ENCODE measurements around the gene KDM4C. TPM values are rescaled to one million over a fixed set of nuclear protein-coding genes. Genes with fewer than 3 reads are reported as not detected.

Gene KDM4C
- total RNA-seq, 1 donor from 2014 or later = 12.7 TPM

- TF ChIP-seq, protein P1, sequence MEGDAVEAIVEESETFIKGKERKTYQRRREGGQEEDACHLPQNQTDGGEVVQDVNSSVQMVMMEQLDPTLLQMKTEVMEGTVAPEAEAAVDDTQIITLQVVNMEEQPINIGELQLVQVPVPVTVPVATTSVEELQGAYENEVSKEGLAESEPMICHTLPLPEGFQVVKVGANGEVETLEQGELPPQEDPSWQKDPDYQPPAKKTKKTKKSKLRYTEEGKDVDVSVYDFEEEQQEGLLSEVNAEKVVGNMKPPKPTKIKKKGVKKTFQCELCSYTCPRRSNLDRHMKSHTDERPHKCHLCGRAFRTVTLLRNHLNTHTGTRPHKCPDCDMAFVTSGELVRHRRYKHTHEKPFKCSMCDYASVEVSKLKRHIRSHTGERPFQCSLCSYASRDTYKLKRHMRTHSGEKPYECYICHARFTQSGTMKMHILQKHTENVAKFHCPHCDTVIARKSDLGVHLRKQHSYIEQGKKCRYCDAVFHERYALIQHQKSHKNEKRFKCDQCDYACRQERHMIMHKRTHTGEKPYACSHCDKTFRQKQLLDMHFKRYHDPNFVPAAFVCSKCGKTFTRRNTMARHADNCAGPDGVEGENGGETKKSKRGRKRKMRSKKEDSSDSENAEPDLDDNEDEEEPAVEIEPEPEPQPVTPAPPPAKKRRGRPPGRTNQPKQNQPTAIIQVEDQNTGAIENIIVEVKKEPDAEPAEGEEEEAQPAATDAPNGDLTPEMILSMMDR (IDR thresholded peaks at IDR 0.05) = no peak
- peaks cover 0 to 2% of the 10 kb centered on the region in 2 donors for H3K4me1 ChIP-seq
- no peaks in the 10 kb centered on the region for H3K9me3 ChIP-seq
- no peak overlapping the region for H3K27ac ChIP-seq
- H3K4me3 ChIP-seq = no peak overlapping the region
- DNase-seq (ENCODE audit: low spot score in 2 of 2) = no peak
- H3K36me3 ChIP-seq = no peaks in the 10 kb centered on the region
- intact Hi-C loops (cut with DNase I) = no loop called here
- no peaks in the 10 kb centered on the region for H3K27me3 ChIP-seq
Measured at GRCh38 chr9:6923086-6923485, 165.3 kb downstream of the KDM4C start.

GRCh38 chr9:6924149-6924548, 166.4 kb downstream of the KDM4C start:
- peaks cover 0 to 2% of the 10 kb centered on the region in 2 donors for H3K4me1 ChIP-seq
- no peaks in the 10 kb centered on the region for H3K27me3 ChIP-seq
- no peaks in the 10 kb centered on the region for H3K36me3 ChIP-seq
- TF ChIP-seq, protein P1 (IDR thresholded peaks at IDR 0.05) = no peak
- DNase-seq (ENCODE audit: low spot score in 2 of 2) = no peak
- H3K4me3 ChIP-seq = no peak overlapping the region
- no peak overlapping the region for H3K27ac ChIP-seq
- no peaks in the 10 kb centered on the region for H3K9me3 ChIP-seq
- intact Hi-C loops (cut with DNase I) = no loop called here

- H3K27me3 ChIP-seq = no peaks in the 10 kb centered on the region
- H3K9me3 ChIP-seq = no peaks in the 10 kb centered on the region
- intact Hi-C loops (cut with DNase I) = no loop called here
- H3K4me3 ChIP-seq = no peak overlapping the region
- no peak overlapping the region for H3K27ac ChIP-seq
- TF ChIP-seq, protein P1 (IDR thresholded peaks at IDR 0.05) = no peak
- DNase-seq (ENCODE audit: low spot score in 2 of 2) = no peak
- H3K36me3 ChIP-seq = no peaks in the 10 kb centered on the region
- no peaks in the 10 kb centered on the region for H3K4me1 ChIP-seq
Measured at GRCh38 chr9:6924988-6925563, 167.3 kb downstream of the KDM4C start.

- Histone ChIP-seq H3K4me3 (no peak overlapping the region), H3K9me3 (no peaks in the 10 kb centered on the region), H3K36me3 (no peaks in the 10 kb centered on the region), H3K4me1 (no peaks in the 10 kb centered on the region), H3K27me3 (no peaks in the 10 kb centered on the region), H3K27ac (no peak overlapping the region)
- TF ChIP-seq, protein P1 (IDR thresholded peaks at IDR 0.05) = no peak
- intact Hi-C loops (cut with DNase I) = no loop called here
- no peak for DNase-seq (ENCODE audit: low spot score in 2 of 2)
Measured at GRCh38 chr9:6925836-6926235, 168.1 kb downstream of the KDM4C start.

DNA sequence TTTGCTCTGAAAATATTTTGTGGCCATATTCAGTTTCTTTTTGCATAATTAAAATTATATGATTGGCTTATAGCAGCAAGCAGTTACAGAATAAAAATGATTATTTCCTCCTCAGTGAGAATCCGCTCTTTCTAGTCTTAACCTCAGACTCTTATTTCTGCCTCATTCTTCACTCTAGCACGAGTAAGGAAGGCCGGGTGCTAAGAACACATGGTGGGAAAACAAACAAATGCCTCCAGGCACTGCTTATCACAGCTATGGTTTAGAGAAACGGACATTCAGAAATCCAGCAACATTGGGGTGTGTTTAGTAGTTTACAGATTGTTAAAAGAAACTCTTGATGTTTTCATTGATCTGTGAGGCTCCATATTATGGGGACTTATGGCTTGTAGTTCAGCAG, 168.7 kb downstream of the KDM4C start:
- Histone ChIP-seq H3K9me3 (no peaks in the 10 kb centered on the region), H3K4me1 (no peaks in the 10 kb centered on the region), H3K36me3 (no peaks in the 10 kb centered on the region), H3K27me3 (no peaks in the 10 kb centered on the region), H3K27ac (no peak overlapping the region), H3K4me3 (no peak overlapping the region)
- TF ChIP-seq, protein P1 (IDR thresholded peaks at IDR 0.05) = no peak
- intact Hi-C loops (cut with DNase I) = no loop called here
- no peak for DNase-seq (ENCODE audit: low spot score in 2 of 2)

DNA sequence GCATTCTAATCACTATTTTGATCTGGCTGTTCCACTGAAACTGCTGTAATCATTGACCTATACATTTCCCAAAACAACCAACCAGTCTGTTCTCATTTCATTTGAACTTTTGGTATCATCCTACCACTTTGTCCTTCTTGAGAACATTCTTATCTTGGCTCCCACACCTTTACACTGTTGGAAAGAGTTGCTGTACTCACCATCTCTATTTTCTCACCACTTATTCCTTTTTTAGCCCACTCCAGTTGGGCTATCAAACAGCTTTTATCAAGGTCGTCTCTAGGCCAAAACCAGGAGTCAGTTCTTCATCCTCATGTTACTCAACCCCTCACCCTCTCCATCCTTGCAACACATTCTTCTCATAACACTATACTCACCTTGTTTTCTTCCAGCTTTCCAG, 170.1 kb downstream of the KDM4C start:
- no peak overlapping the region for H3K27ac ChIP-seq
- TF ChIP-seq, protein P1 (IDR thresholded peaks at IDR 0.05) = no peak
- H3K27me3 ChIP-seq = no peaks in the 10 kb centered on the region
- no peaks in the 10 kb centered on the region for H3K36me3 ChIP-seq
- no peaks in the 10 kb centered on the region for H3K9me3 ChIP-seq
- H3K4me3 ChIP-seq = no peak overlapping the region
- H3K4me1 ChIP-seq = no peaks in the 10 kb centered on the region
- DNase-seq (ENCODE audit: low spot score in 2 of 2) = no peak
- intact Hi-C loops (cut with DNase I) = no loop called here
